Mammary epithelial cell (primary cell): Measurements from ENCODE around the gene PRELID3B.

Experiments
- CTCF ChIP-seq, 2 donors: IDR thresholded peaks in 1 of 2; conservative IDR thresholded peaks in 1 of 2; 2 replicates each; pipeline ENCODE4 v1.5.1; 2011 to 2012; ENCODE audit warnings: inconsistent platforms in 2 of 2, low read length in 2 of 2, mild to moderate bottlenecking in 2 of 2, control low read depth in 1 of 2, low read depth in 1 of 2; ENCODE audit not compliant: insufficient read depth in 1 of 2; ENCODE audit errors: extremely low read depth in 1 of 2
- EZH2 ChIP-seq: IDR thresholded peaks from 2 replicates; pipeline ENCODE4 v1.6.1; 2012; ENCODE audit warnings: low read length, inconsistent platforms, borderline replicate concordance

GRCh38 chr20:59006167-59006863 is 36.3 kb downstream of the PRELID3B start:
- TF ChIP-seq CTCF (conservative IDR thresholded peaks at IDR 0.05 in 1 of 2, IDR thresholded peaks at IDR 0.05 in 1 of 2; ENCODE audit: extremely low read depth in 1 of 2, insufficient read depth in 1 of 2, low read depth in 1 of 2, low read length in 2 of 2), result no peak
- TF ChIP-seq EZH2, result no peak
